CMK (cell line): Measurements from ENCODE around the gene WNT7A.
"Not testable (repeated sequence)": the region's sequence is repeated elsewhere in the genome, so short reads cannot be mapped to it uniquely, and the experiment has no call there.

Experiments used
- DNase-seq: peaks from one replicate; pipeline ENCODE4 v3.0.0-alpha.2; 2010; ENCODE audit warnings: low read depth

Gene WNT7A

GRCh38 chr3:13865106-13865505 lies 14.8 kb downstream of the WNT7A start:
- no peak for DNase-seq

GRCh38 chr3:13863965-13864595 lies 15.8 kb downstream of the WNT7A start:
- no peak for DNase-seq

DNA sequence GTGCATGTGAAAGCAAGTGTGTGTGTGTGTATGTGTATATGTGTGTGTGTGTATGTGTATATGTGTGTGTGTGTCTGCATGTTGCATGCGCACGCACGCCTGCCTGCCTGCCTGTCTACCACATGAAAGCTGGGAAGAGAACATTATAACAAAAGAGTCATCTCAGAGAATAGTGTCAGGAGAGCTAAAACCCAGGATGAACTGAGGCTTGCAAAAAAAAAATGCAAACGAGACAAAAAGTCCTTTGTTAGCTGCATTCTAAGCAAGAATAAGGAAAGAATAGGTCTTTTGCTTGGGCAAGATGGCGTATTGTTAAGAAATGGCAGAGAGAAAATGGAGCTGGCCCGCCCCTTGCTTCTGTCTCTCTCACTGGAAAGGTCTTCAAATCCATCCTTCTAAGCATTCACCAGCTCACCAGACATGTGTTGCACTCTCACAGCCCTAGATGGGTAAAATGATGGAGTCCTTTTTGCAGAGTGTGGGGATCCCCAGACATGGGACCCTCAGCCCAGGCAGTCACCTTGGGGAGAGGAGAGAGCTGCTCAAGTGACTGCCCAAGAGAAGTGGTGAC lies 16.4 kb downstream of the WNT7A start:
- no peak for DNase-seq

DNA sequence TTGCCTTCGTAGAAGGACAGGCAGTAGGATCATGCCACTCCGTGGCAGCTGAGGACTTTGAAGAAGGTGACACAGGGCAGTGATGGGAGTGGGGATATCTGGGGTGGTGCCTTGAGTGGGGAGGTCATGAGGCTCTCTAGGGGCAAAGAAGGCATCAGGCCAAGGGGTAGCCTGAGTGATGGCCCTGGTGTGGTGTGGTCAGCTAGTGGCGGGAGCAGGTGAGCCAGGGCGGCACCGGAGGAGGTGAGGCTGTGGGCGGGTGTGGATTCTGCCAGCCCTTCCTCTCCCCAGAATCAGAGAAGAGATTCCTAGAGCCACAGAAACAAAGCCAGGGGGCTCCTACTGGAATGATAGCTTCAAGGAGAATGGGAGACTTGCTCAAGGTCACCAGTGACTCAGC lies 18.4 kb downstream of the WNT7A start:
- DNase-seq = no peak

DNA sequence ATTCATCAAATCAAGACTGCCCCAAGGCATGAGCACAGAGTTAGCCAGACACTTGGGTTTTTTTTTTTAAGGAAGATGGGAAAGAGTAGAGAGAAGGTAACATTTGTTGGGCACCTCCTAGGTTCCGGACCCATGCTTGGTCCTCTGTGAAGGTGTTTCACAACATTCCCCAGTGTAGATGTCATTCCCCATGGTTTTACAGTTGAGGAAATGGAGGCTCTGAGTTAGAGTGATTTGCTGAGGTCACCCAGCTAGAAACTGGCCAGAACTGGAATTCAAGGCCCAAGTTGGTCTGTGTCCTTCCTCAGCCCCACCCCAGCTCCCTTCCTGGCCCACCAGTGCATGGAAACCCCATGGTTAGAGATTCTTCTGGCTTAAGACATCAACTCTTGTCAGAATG lies 19.9 kb downstream of the WNT7A start:
- DNase-seq = no peak

DNA sequence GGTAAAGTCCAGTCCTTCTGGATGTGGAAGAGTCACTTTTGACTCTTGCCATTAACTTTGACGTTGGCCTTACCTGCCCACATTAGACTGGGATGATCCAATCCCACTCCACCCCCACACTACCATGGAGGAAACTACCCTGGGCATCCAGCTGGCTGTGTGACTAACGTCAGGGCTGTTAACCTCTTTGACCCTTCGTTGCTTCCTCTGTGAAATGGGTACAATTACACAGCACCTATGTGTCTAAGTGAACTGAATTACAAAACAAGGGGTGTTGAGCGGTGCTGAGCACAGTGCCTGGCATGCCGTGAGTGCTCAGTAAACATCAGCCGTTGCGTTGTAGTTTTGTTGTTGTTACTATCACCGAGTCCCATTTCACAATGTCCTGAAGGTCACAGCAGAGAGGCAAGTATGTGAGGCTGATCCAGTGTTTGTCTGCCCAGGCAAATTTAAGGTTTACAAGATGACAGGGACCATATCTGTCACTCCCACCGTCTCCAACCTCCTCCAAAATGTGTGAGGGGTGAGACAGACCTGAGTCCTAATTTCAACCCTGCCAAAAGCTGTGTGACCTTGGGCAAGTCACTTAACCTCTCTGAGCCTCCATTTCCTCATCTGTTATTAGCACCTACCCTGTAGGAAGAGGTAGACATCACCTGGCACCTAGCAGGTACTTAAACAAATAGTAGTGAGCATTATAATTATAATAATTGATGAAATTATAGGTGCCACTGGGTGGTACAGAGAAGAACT lies 20.9 kb downstream of the WNT7A start:
- no peak for DNase-seq

DNA sequence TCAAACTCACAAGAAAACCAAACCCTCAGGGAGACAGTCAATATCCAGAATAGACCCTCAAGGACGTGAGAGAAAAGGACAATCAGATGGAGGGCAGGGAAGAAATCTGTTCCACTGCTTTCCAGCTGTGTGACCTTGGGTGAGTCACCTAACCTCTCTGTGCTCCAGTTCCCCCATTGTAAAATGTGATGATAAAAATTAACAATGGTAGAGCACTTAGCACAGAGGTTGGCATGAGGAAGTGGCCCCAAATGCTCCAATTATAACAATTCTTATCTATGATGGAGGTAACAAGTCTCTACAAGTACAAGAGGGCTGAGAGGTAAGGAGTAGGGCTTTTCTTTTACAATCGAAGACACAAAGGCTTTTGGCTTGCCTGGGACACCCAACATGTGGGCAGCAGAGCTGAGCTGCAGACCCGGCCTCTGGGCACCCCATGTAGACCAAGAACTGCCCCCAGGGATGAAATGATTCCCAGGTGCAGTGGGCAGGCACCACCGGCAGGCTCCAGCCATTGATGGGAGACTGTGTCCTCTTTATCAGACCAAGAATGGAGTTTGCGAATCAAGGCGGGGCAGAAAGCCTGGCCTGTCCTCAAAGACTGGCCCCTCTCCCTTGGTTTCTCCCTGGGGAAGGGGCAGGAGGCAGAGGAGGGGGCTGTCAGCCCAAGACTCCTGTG lies 22.0 kb downstream of the WNT7A start:
- no peak for DNase-seq

GRCh38 chr3:13856628-13857027 lies 23.2 kb downstream of the WNT7A start:
- not testable (repeated sequence) for DNase-seq

DNA sequence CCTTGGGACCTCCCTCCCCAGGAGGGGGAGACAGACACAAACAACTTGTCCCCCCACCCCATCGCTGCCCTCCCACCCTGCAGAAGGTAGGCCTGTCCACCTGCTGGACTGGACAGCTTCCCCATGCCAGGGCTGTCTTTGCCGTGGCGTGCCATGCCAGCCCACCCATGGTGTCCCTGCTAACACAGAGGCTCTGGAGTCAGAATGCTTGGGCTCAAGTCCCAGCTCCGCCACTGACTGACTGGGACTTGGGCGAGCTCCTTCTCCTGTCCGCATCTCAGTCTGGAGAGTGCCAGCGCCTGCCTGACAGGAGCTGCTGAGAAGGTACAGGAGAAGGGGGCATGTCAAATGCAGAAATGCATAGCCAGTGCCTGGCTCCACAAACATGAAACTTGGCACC lies 23.9 kb downstream of the WNT7A start:
- DNase-seq = no peak

- DNase-seq = no peak
Measured at GRCh38 chr3:13854492-13854891, 25.4 kb downstream of the WNT7A start.

DNA sequence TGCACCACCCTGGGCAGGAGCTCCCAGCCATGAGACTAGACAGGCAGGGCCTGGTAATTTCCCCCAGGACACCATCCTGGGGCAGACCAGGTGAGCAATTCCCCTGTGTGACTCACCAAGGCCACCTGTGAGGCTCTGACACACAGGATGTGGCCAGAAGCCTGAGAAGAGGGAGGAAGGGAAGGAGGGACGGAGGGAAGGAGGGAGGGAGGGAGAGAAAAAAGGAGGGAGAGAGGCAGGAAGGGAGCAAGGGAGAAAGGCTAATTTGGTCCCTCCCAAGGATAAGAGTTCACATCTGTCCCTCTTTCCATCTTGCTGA lies 25.9 kb downstream of the WNT7A start:
- DNase-seq = no peak

DNA sequence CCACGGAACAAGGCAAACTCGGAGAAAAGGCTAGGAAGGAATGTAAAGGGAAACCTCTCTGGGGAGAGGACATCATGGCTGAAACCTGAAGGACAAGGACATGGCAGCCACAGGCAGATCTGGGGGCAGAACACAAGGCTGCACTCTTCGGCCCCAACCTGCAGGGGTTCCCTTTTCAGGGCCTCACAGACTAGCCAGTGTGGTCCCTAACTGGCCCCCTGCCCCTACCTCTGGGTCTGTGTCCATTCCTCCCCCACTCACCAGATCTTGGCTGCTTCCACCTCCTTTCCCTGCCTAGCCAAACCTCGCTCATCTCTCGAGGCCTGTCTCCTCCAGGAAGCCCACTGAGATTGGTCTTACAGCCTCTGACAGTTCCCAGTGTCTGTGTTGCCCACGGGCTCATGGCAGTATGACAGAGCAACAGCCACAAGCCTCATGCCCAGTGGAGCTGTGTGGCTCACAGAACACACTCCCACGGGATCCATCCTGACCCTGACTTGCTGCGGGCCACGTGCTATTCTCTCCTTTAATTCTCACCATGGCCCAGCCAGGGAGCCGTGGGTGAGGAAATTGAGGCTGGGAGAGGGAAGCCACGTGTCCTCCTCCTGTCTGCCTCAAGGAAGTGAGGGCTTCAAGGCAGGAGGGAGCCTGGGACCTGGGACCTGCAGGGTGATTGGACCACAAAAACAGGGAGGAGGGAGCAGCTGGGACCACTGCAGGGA lies 26.5 kb downstream of the WNT7A start:
- DNase-seq = no peak

DNA sequence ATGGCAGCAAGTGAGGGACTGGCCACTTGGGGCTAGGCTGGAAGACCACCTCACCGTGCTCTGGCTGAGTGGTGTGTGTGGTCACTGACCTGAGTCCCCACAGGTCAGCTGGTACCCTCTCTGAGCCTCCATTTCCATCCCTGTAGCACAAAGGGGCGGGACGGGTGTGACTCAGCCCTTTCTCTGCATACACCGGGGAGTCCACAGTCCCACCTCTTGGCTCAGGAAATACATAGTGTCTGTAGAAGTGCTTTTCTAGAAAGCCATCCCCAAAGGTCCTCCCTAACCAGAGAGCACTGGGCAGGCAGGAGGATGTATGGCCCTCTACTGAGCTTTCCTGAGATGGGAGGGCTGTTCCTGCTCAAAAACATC lies 27.2 kb downstream of the WNT7A start:
- no peak for DNase-seq

DNA sequence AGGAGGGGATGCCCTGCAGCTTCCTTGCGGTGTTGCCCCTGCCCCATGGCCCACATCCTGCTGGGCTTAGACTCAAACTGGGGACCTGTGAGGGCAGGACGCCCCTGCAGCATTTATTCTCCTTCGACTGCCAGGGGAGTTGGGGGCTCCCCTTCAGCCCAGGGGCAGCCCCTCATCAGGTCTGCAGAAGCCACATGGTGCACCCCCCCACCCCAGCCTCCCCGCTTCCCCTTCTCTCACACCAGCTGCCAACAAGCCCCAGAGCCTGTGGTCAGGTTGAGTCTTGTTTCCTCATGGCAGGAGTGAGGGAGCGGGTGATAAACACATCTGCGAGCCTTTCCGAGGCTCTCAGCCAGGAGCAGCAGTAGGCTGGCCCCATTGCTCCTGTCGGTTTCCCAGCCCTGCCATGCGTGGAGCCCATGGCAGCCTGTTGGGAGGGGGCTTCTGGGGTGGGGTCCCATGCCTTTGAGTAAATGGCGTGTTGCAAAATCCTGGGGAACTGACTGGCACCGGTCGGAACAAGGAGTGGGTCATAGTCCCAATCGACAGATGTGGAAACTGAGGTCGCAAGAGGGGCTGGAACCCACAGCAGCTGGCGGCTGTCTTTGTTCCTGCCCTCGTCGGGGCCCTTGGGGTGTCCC lies 27.8 kb downstream of the WNT7A start:
- no peak for DNase-seq

DNA sequence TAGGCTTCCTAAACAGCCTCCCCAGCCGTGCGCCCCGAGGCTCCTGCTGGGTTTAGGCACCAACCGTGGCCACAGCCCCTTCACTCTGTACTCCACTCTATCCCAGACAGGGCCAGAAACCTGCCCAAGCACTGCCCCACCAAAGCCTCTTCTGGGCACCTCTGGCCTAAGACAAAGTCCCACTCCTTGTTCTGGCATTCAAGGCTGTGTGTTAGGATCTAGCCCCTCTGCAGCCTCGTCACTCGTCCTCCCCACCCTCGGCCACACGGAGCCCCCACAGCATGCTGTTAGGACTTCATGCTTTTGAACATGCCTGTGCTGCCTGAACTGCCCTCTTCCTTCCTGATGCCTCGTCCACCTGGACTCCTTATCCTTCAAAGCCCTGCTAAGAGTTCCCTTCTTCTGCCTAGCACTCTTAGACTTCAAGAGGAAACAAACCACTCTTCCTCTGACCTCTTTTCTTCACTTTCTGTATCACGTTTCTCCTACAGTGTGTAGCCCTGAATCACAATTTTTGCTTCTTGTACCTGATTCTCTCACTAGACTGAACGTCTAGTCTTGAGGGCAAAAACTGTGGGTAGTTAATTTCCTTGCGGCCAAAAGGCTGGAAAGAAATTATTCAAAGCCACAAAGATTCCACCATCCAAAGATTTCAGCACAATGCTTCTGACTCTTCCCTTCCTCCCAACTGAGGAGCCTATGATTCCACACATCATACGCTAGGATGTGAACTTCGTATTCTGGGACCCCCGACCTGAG lies 28.6 kb downstream of the WNT7A start:
- no peak for DNase-seq

GRCh38 chr3:13850161-13850945 lies 29.5 kb downstream of the WNT7A start:
- no peak for DNase-seq

DNA sequence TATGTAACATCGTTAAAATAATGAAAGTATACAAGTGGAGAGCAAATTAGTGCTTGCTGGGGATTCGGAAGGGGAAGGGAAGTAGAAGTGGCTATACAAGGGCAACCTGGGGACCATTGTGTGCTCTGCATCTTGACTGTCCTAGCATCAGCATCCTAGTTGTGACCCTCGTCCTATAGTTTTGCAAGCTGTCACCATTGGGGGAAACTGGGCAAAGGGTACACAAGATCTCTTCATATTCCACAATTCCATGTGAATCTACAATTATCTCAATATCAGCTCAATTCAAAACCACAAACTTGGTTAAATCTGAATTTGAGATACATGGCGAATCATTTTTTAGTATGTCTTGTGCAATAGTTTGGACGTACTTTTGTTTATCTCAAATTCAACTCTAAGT lies 30.9 kb downstream of the WNT7A start:
- DNase-seq = no peak

DNA sequence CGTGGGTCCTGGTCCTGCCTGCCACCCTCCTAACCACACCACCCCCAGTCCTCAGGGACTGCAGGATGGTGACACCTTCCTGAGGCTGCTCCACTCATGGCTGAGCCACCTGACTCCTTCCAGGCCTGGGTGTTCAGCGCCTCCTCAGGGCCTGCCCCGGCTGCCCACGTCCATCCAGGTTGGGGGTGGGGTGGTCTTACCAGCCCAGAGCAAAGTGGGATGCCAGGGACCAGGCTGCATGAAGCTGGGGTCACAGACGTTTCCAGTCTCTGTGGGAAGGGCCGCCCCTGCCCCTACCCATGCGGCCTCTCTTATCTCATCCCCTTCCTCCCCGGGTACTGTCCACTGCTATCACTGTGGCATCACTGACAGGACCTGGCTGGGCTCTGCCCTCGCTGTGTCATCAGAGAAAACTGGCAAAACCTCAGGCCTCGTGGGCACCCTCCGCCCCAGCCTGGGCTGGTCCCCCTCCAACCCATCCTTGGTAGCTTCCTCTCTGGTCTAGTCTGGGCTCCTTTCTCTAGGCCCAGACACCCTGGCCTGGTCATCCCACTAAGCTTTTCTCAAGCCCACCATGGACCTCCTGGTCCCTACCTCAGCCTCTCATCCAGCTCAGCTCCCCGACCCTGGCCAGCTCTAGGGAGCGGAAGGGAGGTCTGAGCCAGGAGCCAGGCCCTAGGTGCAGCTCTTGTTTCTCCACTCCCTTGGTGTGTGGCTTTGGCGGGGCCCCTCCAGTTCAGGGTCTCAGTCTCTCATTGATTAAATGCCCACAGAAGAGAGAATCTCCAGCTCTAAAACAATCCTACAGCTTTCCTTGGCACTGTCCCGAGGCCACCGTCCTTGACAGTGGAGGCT lies 32.9 kb downstream of the WNT7A start:
- DNase-seq = no peak

DNA sequence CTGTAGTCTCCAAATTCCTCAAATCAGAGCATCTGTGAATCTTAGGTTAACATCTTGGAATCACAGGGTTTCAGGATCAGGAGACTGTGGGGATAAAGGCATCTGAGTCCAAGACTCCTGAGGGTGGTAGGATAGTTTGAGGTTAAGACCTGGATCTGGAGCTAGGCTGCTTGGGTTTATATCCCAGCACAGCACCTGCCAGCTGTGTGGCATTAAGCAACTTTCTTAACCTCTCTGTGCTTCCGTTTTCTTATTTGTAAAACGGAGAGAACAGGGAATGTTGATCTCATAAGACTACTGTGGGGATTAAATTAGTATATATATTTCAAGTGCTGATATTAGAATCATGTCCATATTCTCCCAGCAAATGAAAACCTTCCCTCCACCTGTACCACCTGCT lies 33.6 kb downstream of the WNT7A start:
- DNase-seq = no peak

- no peak for DNase-seq
Measured at GRCh38 chr3:13845806-13846205, 34.1 kb downstream of the WNT7A start.
